ENCODE measurements around the gene EXOC4. TPM values are rescaled to one million over a fixed set of nuclear protein-coding genes. Genes with fewer than 3 reads are reported as not detected.

EXOC4 gene
- total and polyA plus RNA-seq, 2 donors (not counting 3 experiments of a cell fraction or from before 2014, with no cell fraction given): 20.3 to 73.1 TPM

GRCh38 chr7:133797818-133798520 is 545.1 kb downstream of the EXOC4 start:
- H3K9ac ChIP-seq (replicated peaks; ENCODE audit: extremely low read depth, insufficient read depth, low read length): no peak overlapping the region
- TF ChIP-seq EZH2 (IDR thresholded peaks at IDR 0.05; ENCODE audit: borderline replicate concordance, low read depth, low read length, severe bottlenecking) (no peak), FOS (IDR thresholded peaks at IDR 0.05; ENCODE audit: borderline replicate concordance, insufficient read depth, low read length) (no peak), POLR2A (IDR thresholded peaks at IDR 0.05; ENCODE audit: low read depth, low read length) (no peak), POLR2AphosphoS5 (IDR thresholded peaks at IDR 0.05; ENCODE audit: insufficient read depth, low read depth, low read length) (no peak), GATA2 (IDR thresholded peaks at IDR 0.05; ENCODE audit: insufficient read depth, insufficient read length, low read depth, low read length) (no peak), JUN (IDR thresholded peaks at IDR 0.05; ENCODE audit: borderline replicate concordance, insufficient read depth, insufficient read length, low read depth) (no peak), MYC (IDR thresholded peaks at IDR 0.05; ENCODE audit: low read depth, low read length) (no peak), CTCF (IDR thresholded peaks at IDR 0.05; ENCODE audit: extremely low read depth in 1 of 2, insufficient read depth in 1 of 2, low read depth in 1 of 2, low read length in 2 of 2) (no peak)
- TF ChIP-seq, protein P1, sequence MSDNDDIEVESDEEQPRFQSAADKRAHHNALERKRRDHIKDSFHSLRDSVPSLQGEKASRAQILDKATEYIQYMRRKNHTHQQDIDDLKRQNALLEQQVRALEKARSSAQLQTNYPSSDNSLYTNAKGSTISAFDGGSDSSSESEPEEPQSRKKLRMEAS (IDR thresholded peaks at IDR 0.05; ENCODE audit: insufficient read depth, insufficient read length): no peak
- H3K27ac ChIP-seq (ENCODE audit: insufficient read depth, low read depth, low read length): no peak overlapping the region
- CTCF ChIA-PET: interaction anchor here (0.6 to 1.1 kb wide), 2 partner anchors 46 to 56 kb away, joined by 3 to 6 read pairs; no protein-coding TSS in a partner anchor
- no peak for FAIRE-seq
- no peaks in the 10 kb centered on the region for H3K79me2 ChIP-seq (ENCODE audit: control insufficient read depth, insufficient read depth, low read length)
- H3K9me3 ChIP-seq (replicated peaks; ENCODE audit: control insufficient read depth, insufficient read depth, low read length): no peaks in the 10 kb centered on the region
- intact Hi-C loops (cut with micrococcal nuclease): no loop called here
- no peaks in the 10 kb centered on the region for H3K27me3 ChIP-seq (ENCODE audit: control insufficient read depth in 2 of 2, insufficient read depth in 2 of 2, low read length in 2 of 2)
- H3K4me1 ChIP-seq (ENCODE audit: control insufficient read depth, extremely low read depth, insufficient read depth, low read length): no peaks in the 10 kb centered on the region
- H3K36me3 ChIP-seq (ENCODE audit: control insufficient read depth in 2 of 2, extremely low read depth in 1 of 2, insufficient read depth in 2 of 2, low read length in 2 of 2): no peaks in the 10 kb centered on the region
- no peak overlapping the region for H2AFZ ChIP-seq (ENCODE audit: low read depth, low read length)
- no TSS peak for BruUV-seq (replicated peaks)
- no peaks in the 10 kb centered on the region for H3K9me1 ChIP-seq (replicated peaks; ENCODE audit: control insufficient read depth, extremely low read depth, insufficient read depth, low read length)
- no peak overlapping the region for H3K4me3 ChIP-seq (replicated peaks in 1 of 3; ENCODE audit: insufficient read depth in 1 of 3, low read depth in 1 of 3, low read length in 3 of 3)
- POLR2A ChIA-PET: no interaction called here
- H4K20me1 ChIP-seq (replicated peaks; ENCODE audit: control insufficient read depth, extremely low read depth, insufficient read depth, low read length): no peaks in the 10 kb centered on the region
- no peak for DNase-seq (ENCODE audit: low read depth, low spot score)
- dilution Hi-C loops (cut with MboI; ENCODE audit: extremely low pct_ligation_motif_present, low sequenced_read_pairs): no loop called here
- no peak overlapping the region for H3K4me2 ChIP-seq (ENCODE audit: insufficient read depth, low read length)
